ENCODE measurements around the gene AIRE.
"Not testable (repeated sequence)": the region's sequence is repeated elsewhere in the genome, so short reads cannot be mapped to it uniquely, and the experiment has no call there.

Gene AIRE

GRCh38 chr21:44282370-44282769 lies 3.3 kb upstream of the AIRE start:
- TF ChIP-seq, protein P1, sequence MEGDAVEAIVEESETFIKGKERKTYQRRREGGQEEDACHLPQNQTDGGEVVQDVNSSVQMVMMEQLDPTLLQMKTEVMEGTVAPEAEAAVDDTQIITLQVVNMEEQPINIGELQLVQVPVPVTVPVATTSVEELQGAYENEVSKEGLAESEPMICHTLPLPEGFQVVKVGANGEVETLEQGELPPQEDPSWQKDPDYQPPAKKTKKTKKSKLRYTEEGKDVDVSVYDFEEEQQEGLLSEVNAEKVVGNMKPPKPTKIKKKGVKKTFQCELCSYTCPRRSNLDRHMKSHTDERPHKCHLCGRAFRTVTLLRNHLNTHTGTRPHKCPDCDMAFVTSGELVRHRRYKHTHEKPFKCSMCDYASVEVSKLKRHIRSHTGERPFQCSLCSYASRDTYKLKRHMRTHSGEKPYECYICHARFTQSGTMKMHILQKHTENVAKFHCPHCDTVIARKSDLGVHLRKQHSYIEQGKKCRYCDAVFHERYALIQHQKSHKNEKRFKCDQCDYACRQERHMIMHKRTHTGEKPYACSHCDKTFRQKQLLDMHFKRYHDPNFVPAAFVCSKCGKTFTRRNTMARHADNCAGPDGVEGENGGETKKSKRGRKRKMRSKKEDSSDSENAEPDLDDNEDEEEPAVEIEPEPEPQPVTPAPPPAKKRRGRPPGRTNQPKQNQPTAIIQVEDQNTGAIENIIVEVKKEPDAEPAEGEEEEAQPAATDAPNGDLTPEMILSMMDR (IDR thresholded peaks at IDR 0.05; ENCODE audit: borderline replicate concordance, control extremely low read depth, extremely low read depth, insufficient read depth, missing control alignments), result no peak
- no peak for DNase-seq (ENCODE audit: low spot score)
- in situ Hi-C loops (cut with MboI; ENCODE audit: low sequenced_read_pairs, unreplicated experiment), result loop anchor here (25.0 kb wide), 2 partner anchors 245 to 470 kb away; no protein-coding TSS in a partner anchor

GRCh38 chr21:44283211-44283785 lies 2.4 kb upstream of the AIRE start:
- in situ Hi-C loops (cut with MboI; ENCODE audit: low sequenced_read_pairs, unreplicated experiment), result loop anchor here (25.0 kb wide), 2 partner anchors 246 to 471 kb away; no protein-coding TSS in a partner anchor
- not testable (repeated sequence) for DNase-seq (ENCODE audit: low spot score)

DNA sequence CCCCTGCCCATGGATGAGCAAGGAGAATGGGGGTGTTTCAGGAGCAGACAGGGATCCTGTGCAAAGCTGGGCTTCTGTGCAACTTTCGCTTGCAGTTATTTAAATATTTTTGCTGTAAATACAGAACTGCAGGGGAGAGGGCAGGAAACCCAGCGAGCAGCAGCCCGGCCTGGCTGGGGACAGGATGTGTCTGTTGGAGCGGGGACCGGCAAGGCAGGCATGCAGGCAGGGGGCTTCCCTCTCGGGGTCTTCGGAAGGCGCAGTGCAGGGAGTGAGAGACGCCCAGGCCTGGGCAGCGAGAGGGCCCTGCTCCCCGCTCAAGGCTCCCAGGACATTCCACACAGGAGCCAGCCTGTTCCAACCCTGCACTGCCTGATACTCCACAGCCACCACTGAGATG lies 1.7 kb upstream of the AIRE start:
- TF ChIP-seq, protein P1 (IDR thresholded peaks at IDR 0.05; ENCODE audit: borderline replicate concordance, control extremely low read depth, extremely low read depth, insufficient read depth, missing control alignments), result no peak
- in situ Hi-C loops (cut with MboI; ENCODE audit: low sequenced_read_pairs, unreplicated experiment), result loop anchor here (25.0 kb wide), 2 partner anchors 247 to 472 kb away; no protein-coding TSS in a partner anchor
- no peak for DNase-seq (ENCODE audit: low spot score)

GRCh38 chr21:44286086-44286715 lies 525 bp downstream of the AIRE start:
- DNase-seq (ENCODE audit: low spot score), result no peak
- in situ Hi-C loops (cut with MboI; ENCODE audit: low sequenced_read_pairs, unreplicated experiment), result loop anchor here (25.0 kb wide), 2 partner anchors 249 to 474 kb away; no protein-coding TSS in a partner anchor

GRCh38 chr21:44286716-44287632 lies 1.3 kb downstream of the AIRE start:
- TF ChIP-seq, protein P1 (IDR thresholded peaks at IDR 0.05; ENCODE audit: borderline replicate concordance, control extremely low read depth, extremely low read depth, insufficient read depth, missing control alignments), result no peak
- in situ Hi-C loops (cut with MboI; ENCODE audit: low sequenced_read_pairs, unreplicated experiment), result loop anchor here (25.0 kb wide), 2 partner anchors 250 to 475 kb away; no protein-coding TSS in a partner anchor
- no peak for DNase-seq (ENCODE audit: low spot score)

More at GRCh38 chr21:44286086-44286715, 525 bp downstream of the AIRE start:
- TF ChIP-seq, protein P1 (IDR thresholded peaks at IDR 0.05; ENCODE audit: borderline replicate concordance, control extremely low read depth, extremely low read depth, insufficient read depth, missing control alignments), result no peak

DNA sequence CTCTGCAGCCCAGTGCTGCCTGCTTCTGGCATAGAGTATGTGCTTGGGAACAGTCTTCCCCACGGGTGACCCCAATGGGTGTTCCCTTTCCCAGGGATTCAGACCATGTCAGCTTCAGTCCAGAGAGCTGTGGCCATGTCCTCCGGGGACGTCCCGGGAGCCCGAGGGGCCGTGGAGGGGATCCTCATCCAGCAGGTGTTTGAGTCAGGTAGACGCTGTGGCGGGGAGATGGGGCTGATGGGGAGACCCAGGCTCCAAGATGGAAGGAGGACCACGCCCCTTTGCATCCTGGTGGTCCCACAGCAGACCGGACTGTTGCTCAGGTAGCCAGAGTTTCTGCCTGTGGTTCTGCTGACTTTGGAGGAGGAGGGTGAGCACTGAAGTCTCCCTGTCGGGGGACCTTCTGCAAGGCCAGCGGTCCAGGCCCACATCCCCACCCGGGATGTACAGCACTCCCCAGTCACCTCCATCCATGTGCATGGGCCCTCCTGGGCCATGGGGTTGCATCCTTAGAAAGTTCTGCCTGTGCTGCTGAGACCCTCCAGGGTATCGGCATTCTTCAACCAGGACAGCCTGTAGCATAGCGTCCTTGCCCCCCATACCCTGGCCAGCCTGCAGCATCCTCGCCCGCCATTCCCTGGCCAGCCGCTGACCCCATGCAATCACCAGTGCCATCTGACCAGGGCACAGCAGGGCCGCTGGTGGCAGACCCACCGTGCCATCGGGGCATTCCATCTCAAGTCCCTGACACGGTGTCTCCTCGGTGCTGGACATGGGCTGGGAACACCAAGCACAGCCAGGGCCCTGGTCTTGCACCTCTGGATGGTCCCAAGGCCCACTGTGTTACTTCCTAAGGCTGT lies 2.8 kb downstream of the AIRE start:
- no peak for DNase-seq (ENCODE audit: low spot score)
- in situ Hi-C loops (cut with MboI; ENCODE audit: low sequenced_read_pairs, unreplicated experiment), result loop anchor here (25.0 kb wide), 2 partner anchors 251 to 476 kb away; no protein-coding TSS in a partner anchor
- TF ChIP-seq, protein P1 (IDR thresholded peaks at IDR 0.05; ENCODE audit: borderline replicate concordance, control extremely low read depth, extremely low read depth, insufficient read depth, missing control alignments), result no peak

Data from GM13976 (cell line).